H1 (cell line): ENCODE results near the gene RBM4. TPM values are rescaled to one million over a fixed set of nuclear protein-coding genes. Genes with fewer than 3 reads are reported as not detected.

ENCODE experiments used
- CTCF ChIA-PET: fragments of 300-600 bp; sonication (Branson Sonifier 250); formaldehyde crosslinking; loops from one replicate; lab custom pipeline; 2021; ENCODE audit not compliant: partially characterized antibody; lab: Charles Lee
- POLR2A ChIA-PET: fragments of 300-600 bp; sonication (Branson Sonifier 250); formaldehyde crosslinking; loops from one replicate; lab custom pipeline; 2021; ENCODE audit warnings: inconsistent platforms; ENCODE audit not compliant: partially characterized antibody; lab: Charles Lee
- DNase-seq, 2 experiments: peaks; one replicate each; pipeline versions ENCODE4 v3.0.0 to v3.0.0-alpha.2; 2010 to 2022; ENCODE audit warnings: low spot score in 2 of 2, low read depth in 1 of 2, mixed read lengths in 1 of 2
- FAIRE-seq: peaks from 2 replicates; lab custom pipeline; 2011; peaks lifted over from hg19 to GRCh38; lab: Jason Lieb, UNC
- H2AFZ ChIP-seq: 2 replicates; pipeline ENCODE4 v1.8.1; 2012; ENCODE audit warnings: low read length, inconsistent platforms
- H2AK5ac ChIP-seq: 2 replicates; pipeline ENCODE4 v1.6.1; 2013; ENCODE audit warnings: low read depth, low read length
- H2BK120ac ChIP-seq: replicated peaks from 2 replicates; pipeline ENCODE3; 2013; ENCODE audit warnings: low read depth, low read length, inconsistent platforms
- H2BK12ac ChIP-seq: 2 replicates; pipeline ENCODE4 v1.6.1; 2013; ENCODE audit warnings: low read depth, low read length
- H2BK15ac ChIP-seq: 2 replicates; pipeline ENCODE4 v1.6.1; 2013; ENCODE audit warnings: low read length
- H2BK20ac ChIP-seq: 2 replicates; pipeline ENCODE4 v1.6.1; 2013; ENCODE audit warnings: low read length
- H2BK5ac ChIP-seq: 2 replicates; pipeline ENCODE4 v1.6.1; 2013; ENCODE audit warnings: low read depth, low read length
- H3K14ac ChIP-seq: 2 replicates; pipeline ENCODE4 v1.6.1; 2013; ENCODE audit warnings: inconsistent platforms; ENCODE audit not compliant: insufficient read length
- H3K18ac ChIP-seq: 2 replicates; pipeline ENCODE4 v1.6.1; 2013; ENCODE audit warnings: low read length; ENCODE audit errors: extremely low read depth
- H3K23ac ChIP-seq: 2 replicates; pipeline ENCODE4 v1.6.1; 2013; ENCODE audit warnings: inconsistent platforms; ENCODE audit not compliant: insufficient read length
- H3K23me2 ChIP-seq: 2 replicates; pipeline ENCODE4 v1.6.1; 2013; ENCODE audit warnings: low read depth, low read length
- H3K27ac ChIP-seq: 2 replicates; pipeline ENCODE4 v1.6.1; 2011; ENCODE audit warnings: low read depth, low read length, inconsistent platforms
- H3K27me3 ChIP-seq, 4 experiments: replicated peaks in 1 of 4; 1 replicate in 1 of 4; 2 replicates in 3 of 4; pipeline versions ENCODE4 v1.6.1 to v1.8.1; 2011 to 2013; ENCODE audit warnings: low read length in 3 of 4, mild to moderate bottlenecking in 3 of 4, inconsistent platforms in 2 of 4, mixed read lengths in 2 of 4, moderate library complexity in 1 of 4; ENCODE audit not compliant: control insufficient read depth in 3 of 4, insufficient read depth in 3 of 4; ENCODE audit errors: extremely low read depth in 1 of 4
- H3K36me3 ChIP-seq, 4 experiments: 2 replicates each; pipeline versions ENCODE4 v1.6.1 to v1.8.1; 2011 to 2013; ENCODE audit warnings: mild to moderate bottlenecking in 4 of 4, low read length in 3 of 4, moderate library complexity in 2 of 4, control low read depth in 1 of 4, inconsistent platforms in 1 of 4; ENCODE audit not compliant: insufficient read depth in 4 of 4, control insufficient read depth in 2 of 4
- H3K4ac ChIP-seq: replicated peaks from 2 replicates; pipeline ENCODE3; 2013; ENCODE audit warnings: low read length, low read depth, mixed read lengths, inconsistent platforms; ENCODE audit not compliant: insufficient read length
- H3K4me1 ChIP-seq, 4 experiments: replicated peaks in 1 of 4; 1 replicate in 1 of 4; 2 replicates in 3 of 4; pipeline versions ENCODE4 v1.6.1 to v1.8.1; 2011 to 2013; ENCODE audit warnings: low read length in 3 of 4, inconsistent platforms in 2 of 4, mixed read lengths in 1 of 4; ENCODE audit not compliant: insufficient read depth in 4 of 4, control insufficient read depth in 3 of 4
- H3K4me2 ChIP-seq, 2 experiments: 2 replicates each; pipeline versions ENCODE4 v1.6.1 to v1.8.1; 2011 to 2013; ENCODE audit warnings: low read depth in 2 of 2, low read length in 2 of 2, control low read depth in 1 of 2, inconsistent platforms in 1 of 2, mild to moderate bottlenecking in 1 of 2; ENCODE audit not compliant: insufficient read depth in 1 of 2
- H3K4me3 ChIP-seq, 4 experiments: fragments of 200-600, 300-600 bp in 1 of 4; sonication (generic), shearing (Covaris generic), sonication (Bioruptor Twin) in 1 of 4; 2 replicates each; pipeline versions ENCODE4 v1.5.1 to v1.8.1; 2011 to 2016; ENCODE audit warnings: low read length in 4 of 4, low read depth in 3 of 4, control low read depth in 2 of 4, inconsistent platforms in 2 of 4, mild to moderate bottlenecking in 2 of 4, mixed read lengths in 1 of 4, moderate library complexity in 1 of 4; ENCODE audit not compliant: insufficient read depth in 2 of 4; ENCODE audit errors: extremely low read depth in 1 of 4
- H3K56ac ChIP-seq: replicated peaks from 2 replicates; pipeline ENCODE3; 2013; ENCODE audit warnings: low read depth, mild to moderate bottlenecking, mixed read lengths, low read length, inconsistent platforms; ENCODE audit not compliant: insufficient read length
- H3K79me1 ChIP-seq: 2 replicates; pipeline ENCODE4 v1.6.1; 2013; ENCODE audit warnings: low read depth, low read length, control low read depth
- H3K79me2 ChIP-seq, 2 experiments: 2 replicates each; pipeline versions ENCODE4 v1.6.1 to v1.8.1; 2012 to 2013; ENCODE audit warnings: low read length in 2 of 2, mild to moderate bottlenecking in 2 of 2, inconsistent platforms in 1 of 2; ENCODE audit not compliant: insufficient read depth in 2 of 2, control insufficient read depth in 1 of 2
- H3K9ac ChIP-seq, 4 experiments: replicated peaks in 1 of 4; 1 replicate in 1 of 4; 2 replicates in 3 of 4; pipeline versions ENCODE4 v1.6.1 to v1.8.1; 2011 to 2013; ENCODE audit warnings: low read depth in 3 of 4, low read length in 3 of 4, control low read depth in 2 of 4, mild to moderate bottlenecking in 2 of 4, moderate library complexity in 2 of 4, inconsistent platforms in 1 of 4; ENCODE audit errors: extremely low read depth in 1 of 4
- H3K9me3 ChIP-seq, 2 experiments: 2 replicates each; pipeline versions ENCODE4 v1.6.1 to v1.8.1; 2012 to 2013; ENCODE audit warnings: mild to moderate bottlenecking in 2 of 2, moderate library complexity in 2 of 2, control low read depth in 1 of 2, inconsistent platforms in 1 of 2, low read depth in 1 of 2, low read length in 1 of 2, mixed read lengths in 1 of 2; ENCODE audit not compliant: insufficient read depth in 2 of 2
- H4K20me1 ChIP-seq, 2 experiments: replicated peaks in 1 of 2; 2 replicates each; pipeline versions ENCODE3 to v1.8.1; 2011 to 2013; ENCODE audit warnings: inconsistent platforms in 2 of 2, low read length in 2 of 2, mild to moderate bottlenecking in 1 of 2; ENCODE audit not compliant: insufficient read depth in 2 of 2, control insufficient read depth in 1 of 2
- H4K5ac ChIP-seq: 2 replicates; pipeline ENCODE4 v1.6.1; 2013; ENCODE audit warnings: low read length, low read depth, mixed read lengths, inconsistent platforms; ENCODE audit not compliant: insufficient read length
- H4K8ac ChIP-seq: 2 replicates; pipeline ENCODE4 v1.8.0; 2013; ENCODE audit warnings: mild to moderate bottlenecking, moderate library complexity, low read length, inconsistent platforms; ENCODE audit not compliant: insufficient read depth; ENCODE audit errors: extremely low read depth
- H4K91ac ChIP-seq: replicated peaks from 2 replicates; pipeline ENCODE3; 2013; ENCODE audit warnings: low read length, mixed read lengths, inconsistent platforms; ENCODE audit not compliant: insufficient read length
- ASH2L ChIP-seq: fragments of 200-600, 300-600 bp; sonication (generic); IDR thresholded peaks from one replicate; pipeline ENCODE4 v1.7.1; 2017; ENCODE audit warnings: low read length
- CHD1 ChIP-seq: IDR thresholded peaks from 2 replicates; pipeline ENCODE4 v1.6.1; 2012; ENCODE audit warnings: low read depth, low read length, improper control_type of control experiment
- CHD2 ChIP-seq: IDR thresholded peaks from 2 replicates; pipeline ENCODE4 v1.6.1; 2012; ENCODE audit warnings: low read length, improper control_type of control experiment
- KDM4A ChIP-seq: IDR thresholded peaks from one replicate; pipeline ENCODE4 v1.7.1; 2012; ENCODE audit warnings: low read depth, mild to moderate bottlenecking, moderate library complexity, low read length, inconsistent platforms; ENCODE audit not compliant: severe bottlenecking
- NANOG ChIP-seq: IDR thresholded peaks from 2 replicates; pipeline ENCODE4 v1.6.1; 2011; ENCODE audit warnings: low read length, low read depth, mild to moderate bottlenecking, inconsistent platforms; ENCODE audit not compliant: insufficient read depth, poor library complexity, severe bottlenecking
- POLR2AphosphoS5 ChIP-seq: IDR thresholded peaks from 2 replicates; pipeline ENCODE4 v1.6.1; 2011; ENCODE audit warnings: low read depth, low read length
- RAD21 ChIP-seq, 2 experiments: IDR thresholded peaks in 1 of 2; conservative IDR thresholded peaks in 1 of 2; 2 replicates each; pipeline ENCODE4 v1.6.1; 2011; ENCODE audit warnings: low read depth in 2 of 2, low read length in 2 of 2, improper control_type of control experiment in 1 of 2, inconsistent platforms in 1 of 2, mild to moderate bottlenecking in 1 of 2, moderate library complexity in 1 of 2
- RBBP5 ChIP-seq: IDR thresholded peaks from 2 replicates; pipeline ENCODE4 v1.7.1; 2012; ENCODE audit warnings: low read depth, mild to moderate bottlenecking, inconsistent platforms, low read length, moderate library complexity, borderline replicate concordance
- RFX5 ChIP-seq: IDR thresholded peaks from 2 replicates; pipeline ENCODE4 v1.6.1; 2011; ENCODE audit warnings: low read depth, low read length, improper control_type of control experiment, borderline replicate concordance
- RNF2 ChIP-seq: fragments of 200-900, 300-1000 bp; sonication (generic); IDR thresholded peaks from 2 replicates; pipeline ENCODE4 v1.7.1; 2016; ENCODE audit warnings: borderline replicate concordance, low read depth, mild to moderate bottlenecking, antibody characterized with exemption, low read length; ENCODE audit not compliant: poor library complexity, severe bottlenecking; ENCODE audit errors: missing control alignments
- SRF ChIP-seq: IDR thresholded peaks from 2 replicates; pipeline ENCODE4 v1.6.1; 2011; ENCODE audit warnings: mild to moderate bottlenecking, low read depth, low read length, moderate library complexity
- SUZ12 ChIP-seq: fragments of 200-600 bp; sonication (generic); IDR thresholded peaks from 2 replicates; pipeline ENCODE4 v1.6.1; 2012; ENCODE audit warnings: mild to moderate bottlenecking, inconsistent platforms, low read length, moderate library complexity, mixed read lengths
- ZNF274 ChIP-seq: IDR thresholded peaks from 2 replicates; pipeline ENCODE4 v1.7.0; 2012; ENCODE audit warnings: low read length, borderline replicate concordance; ENCODE audit errors: extremely low read depth
- WGBS, 2 experiments: shearing (Covaris generic) in 1 of 2; methylation state at CpG; one replicate each; pipeline versions ENCODE4 v1.1.6 to v1.1.7; 2013 to 2015; ENCODE audit warnings: low lambda C conversion rate in 2 of 2, mixed read lengths in 2 of 2, inconsistent platforms in 1 of 2, low coverage in 1 of 2, missing lambda C conversion rate in 1 of 2; ENCODE audit not compliant: insufficient replicate concordance in 2 of 2, insufficient coverage in 1 of 2, insufficient read length in 1 of 2; ENCODE audit errors: extremely low coverage in 1 of 2, missing lambda C conversion rate in 1 of 2; 5-methylcytosine and 5-hydroxymethylcytosine counted together
- polyA plus RNA-seq, 7 experiments: library from polyadenylated mRNA; depleted of rRNA in 3 of 7; stranded (reverse) in 5 of 7; unstranded in 2 of 7; fragments of >200 nt in 5 of 7; fragments of 200-250 nt in 2 of 7; gene quantifications; 1 replicate in 5 of 7; 2 replicates in 1 of 7; 4 replicates in 1 of 7; pipeline versions ENCODE4 v1.2.1 to v1.2.3, GENCODE V29; 2011 to 2013; ENCODE audit warnings: missing spikeins in 2 of 7, mixed read lengths in 2 of 7
- total RNA-seq: library from RNA; stranded (reverse); fragmentation: NEBNext Ultra II Directional; extraction: Animal tissue kit (Norgen Biotek cat#: 25700); gene quantifications from 2 replicates; pipeline ENCODE4 v1.2.1, GENCODE V29; 2021

Gene RBM4
- total and polyA plus RNA-seq, 2 of the 8 experiments (the other 6 are each of a cell fraction or from before 2014, with no cell fraction given) = 192 to 330 TPM

DNA sequence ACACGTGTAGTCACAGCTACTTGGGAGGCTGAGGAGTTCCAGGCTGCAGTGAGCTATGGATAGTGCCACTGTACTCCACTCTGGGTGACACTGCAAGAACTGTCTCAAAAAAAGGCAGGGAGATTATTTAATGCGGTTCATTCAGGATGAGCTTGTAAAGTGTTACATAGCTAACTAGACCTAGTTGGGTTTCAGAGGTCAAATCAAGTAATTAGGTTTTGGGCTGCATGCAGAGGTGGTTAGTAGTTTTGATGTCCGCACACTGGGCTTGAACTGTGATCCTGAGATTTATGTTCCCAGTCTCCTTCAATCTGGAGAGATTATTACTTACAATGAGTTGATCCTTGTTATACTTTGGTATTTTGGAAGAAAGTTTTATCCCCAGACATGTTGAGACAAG, 2.1 kb upstream of the RBM4 start:
- no peak overlapping the region for H4K5ac ChIP-seq
- no peak overlapping the region for H3K9ac ChIP-seq
- H3K36me3 ChIP-seq = peaks cover 8 to 45% (median 24%) of the 10 kb centered on the region in 4 experiments
- H3K4me3 ChIP-seq = no peak overlapping the region
- FAIRE-seq = no peak
- H3K4ac ChIP-seq = no peak overlapping the region
- H2AK5ac ChIP-seq = no peak overlapping the region
- H2BK12ac ChIP-seq = no peak overlapping the region
- H3K56ac ChIP-seq = no peak overlapping the region
- no peak overlapping the region for H3K14ac ChIP-seq
- no peaks in the 10 kb centered on the region for H3K27me3 ChIP-seq
- H4K91ac ChIP-seq = no peak overlapping the region
- CTCF ChIA-PET = interaction anchor here (0.8 to 2.9 kb wide), 5 partner anchors 9 to 58 kb away, joined by 3 to 9 read pairs (median 4); partner anchors contain the start of genes CCDC87 and CCS
- peaks cover 0 to 17% (median 13%) of the 10 kb centered on the region in 4 experiments; a peak in 5 of 7 replicates for H3K4me1 ChIP-seq
- no peak overlapping the region for H4K8ac ChIP-seq
- H2BK5ac ChIP-seq = no peak overlapping the region
- peaks cover 10% of the 10 kb centered on the region for H3K23me2 ChIP-seq
- no peak overlapping the region for H2BK120ac ChIP-seq
- H2BK15ac ChIP-seq = no peak overlapping the region
- no peak overlapping the region for H3K18ac ChIP-seq
- DNase-seq = no peak
- H3K79me1 ChIP-seq = peaks cover 5% of the 10 kb centered on the region
- no peak overlapping the region for H3K4me2 ChIP-seq
- H2BK20ac ChIP-seq = no peak overlapping the region
- H2AFZ ChIP-seq = no peak overlapping the region
- 84% methylated on average over 3 of the region's 3 CpGs; no CpG with 5 or more reads in 1 of the 2 experiments for WGBS, 2 experiments
- H3K9me3 ChIP-seq = no peaks in the 10 kb centered on the region
- H3K23ac ChIP-seq = no peak overlapping the region
- no peak overlapping the region for H3K27ac ChIP-seq
- H4K20me1 ChIP-seq = peaks cover 16 to 17% of the 10 kb centered on the region in 2 experiments
- POLR2A ChIA-PET = interaction anchor here (0.9 to 66.2 kb wide), 6 partner anchors 6 to 145 kb away, joined by 3 to 2165 read pairs (median 20); partner anchors contain the start of genes CCDC87, CCS, RBM14 and RBM4
- peaks cover 26 to 73% of the 10 kb centered on the region in 2 experiments for H3K79me2 ChIP-seq
- no peak for TF ChIP-seq RNF2
- TF ChIP-seq POLR2AphosphoS5 = no peak
- no peak for TF ChIP-seq RAD21 (IDR thresholded peaks at IDR 0.05 in 1 of 2, conservative IDR thresholded peaks at IDR 0.05 in 1 of 2; ENCODE audit: low read depth in 2 of 2, low read length in 2 of 2)
- no peak for TF ChIP-seq ASH2L
- TF ChIP-seq ZNF274 = no peak
- TF ChIP-seq RFX5 = no peak
- TF ChIP-seq CHD2 = no peak
- no peak for TF ChIP-seq NANOG
- no peak for TF ChIP-seq KDM4A
- TF ChIP-seq SRF = no peak
- no peak for TF ChIP-seq RBBP5
- TF ChIP-seq CHD1 = no peak
- TF ChIP-seq SUZ12 = no peak
